ENCODE results near the gene LSM7.

GRCh38 chr19:2288338-2288817, 40.0 kb downstream of the LSM7 start:
- TF ChIP-seq CTCF (IDR thresholded peaks at IDR 0.05) (no peak), POLR2AphosphoS5 (IDR thresholded peaks at IDR 0.05) (no peak)

All from breast epithelium (tissue), 3 donors.